Esophagus (tissue), 2 donors: ENCODE data around the gene CNP. TPM values are rescaled to one million over a fixed set of nuclear protein-coding genes. Genes with fewer than 3 reads are reported as not detected.

ENCODE experiments used
- H3K27ac ChIP-seq, 2 donors: one replicate each; pipeline ENCODE4 v1.5.1; 2013; ENCODE audit warnings: low read depth in 2 of 2, mild to moderate bottlenecking in 2 of 2, inconsistent platforms in 1 of 2, low read length in 1 of 2, moderate library complexity in 1 of 2
- H3K27me3 ChIP-seq, 2 donors: one replicate each; pipeline ENCODE4 v1.6.1; 2013; ENCODE audit warnings: low read length in 2 of 2, control low read depth in 1 of 2, mild to moderate bottlenecking in 1 of 2; ENCODE audit not compliant: insufficient read depth in 2 of 2, control insufficient read depth in 1 of 2
- H3K36me3 ChIP-seq, 2 donors: one replicate each; pipeline ENCODE4 v1.6.1; 2013; ENCODE audit warnings: low read length in 1 of 2; ENCODE audit not compliant: control insufficient read depth in 2 of 2, insufficient read depth in 2 of 2
- H3K4me1 ChIP-seq, 2 donors: one replicate each; pipeline ENCODE4 v1.6.1; 2013; ENCODE audit warnings: low read length in 1 of 2; ENCODE audit not compliant: control insufficient read depth in 2 of 2, insufficient read depth in 2 of 2
- H3K4me3 ChIP-seq, 2 donors: one replicate each; pipeline ENCODE4 v1.5.1; 2013; ENCODE audit warnings: low read length in 2 of 2, mild to moderate bottlenecking in 2 of 2, low read depth in 1 of 2, moderate library complexity in 1 of 2
- H3K9me3 ChIP-seq, 2 donors: one replicate each; pipeline ENCODE4 v1.6.1; 2013; ENCODE audit warnings: mild to moderate bottlenecking in 2 of 2, low read depth in 1 of 2, low read length in 1 of 2, moderate library complexity in 1 of 2; ENCODE audit not compliant: control insufficient read depth in 2 of 2, insufficient read depth in 1 of 2
- WGBS, 2 donors: extraction: QIAGEN DNeasy Blood & Tissue Kit; methylation state at CpG; one replicate each; pipeline ENCODE4 v1.1.7; 2013; 5-methylcytosine and 5-hydroxymethylcytosine counted together
- polyA plus RNA-seq, 2 donors: library from polyadenylated mRNA; stranded (reverse); fragments of 200-250 nt; gene quantifications; one replicate each; pipeline ENCODE4 v1.2.3, GENCODE V29; 2013
- donor health status: healthy with polysubstance abuse.
- donor health status: Bipolar disorder and iron deficiency.

Gene CNP
- polyA plus RNA-seq, 2 donors = 45.2 to 49.1 TPM

DNA sequence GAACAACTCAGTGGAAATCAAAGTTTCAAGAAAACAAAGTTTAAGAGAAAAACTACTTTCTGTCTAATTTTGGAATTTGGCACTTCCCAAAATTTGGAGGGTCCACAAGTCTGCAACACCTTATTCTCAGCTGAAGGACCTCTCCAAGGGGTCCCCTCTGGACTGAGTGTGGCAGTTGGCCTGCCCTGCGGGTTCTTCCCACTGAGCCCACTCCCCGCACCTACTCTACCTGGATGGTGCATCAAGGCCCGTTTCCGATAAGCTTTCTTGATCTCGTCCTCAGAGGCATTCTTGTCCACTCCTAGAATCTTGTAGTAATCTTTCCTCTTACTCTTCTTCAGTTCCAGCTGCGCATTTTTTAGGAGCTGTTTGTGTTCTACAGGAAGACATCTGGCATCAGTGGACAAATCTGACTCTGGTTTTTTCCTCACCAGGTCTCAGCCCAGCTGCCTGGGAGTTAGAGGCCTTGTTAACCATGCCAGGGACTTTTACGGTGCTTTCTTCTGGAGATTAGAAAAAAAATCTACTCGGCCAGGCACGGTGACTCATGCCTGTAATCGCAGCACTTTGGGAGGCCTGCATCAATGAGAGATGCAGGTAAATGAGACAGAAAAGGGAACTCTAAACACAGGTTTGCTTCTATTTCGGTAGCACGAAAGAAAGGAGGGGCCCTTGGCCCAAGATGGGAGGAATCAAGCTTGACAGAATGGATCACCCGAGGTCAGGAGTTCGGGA is 15.6 kb downstream of the CNP start:
- Histone ChIP-seq H3K4me3 (no peak overlapping the region), H3K27me3 (no peaks in the 10 kb centered on the region), H3K27ac (peak overlapping the region; percentile 1 to 54), H3K36me3 (peaks cover 7 to 18% of the 10 kb centered on the region in 2 donors), H3K9me3 (no peaks in the 10 kb centered on the region), H3K4me1 (peaks cover 2 to 4% of the 10 kb centered on the region in 2 donors)
- WGBS, 2 donors = 55 to 67% methylated on average over 14 of the region's 14 CpGs

- 93 to 97% methylated on average over 8 of the region's 8 CpGs for WGBS, 2 donors
- Histone ChIP-seq H3K27ac (no peak overlapping the region), H3K36me3 (peaks cover 17 to 21% of the 10 kb centered on the region in 2 donors), H3K27me3 (no peaks in the 10 kb centered on the region), H3K9me3 (no peaks in the 10 kb centered on the region), H3K4me1 (no peaks in the 10 kb centered on the region), H3K4me3 (no peak overlapping the region)
These were observed 17.9 kb downstream of the CNP start for GRCh38 chr17:41984454-41984853.

DNA sequence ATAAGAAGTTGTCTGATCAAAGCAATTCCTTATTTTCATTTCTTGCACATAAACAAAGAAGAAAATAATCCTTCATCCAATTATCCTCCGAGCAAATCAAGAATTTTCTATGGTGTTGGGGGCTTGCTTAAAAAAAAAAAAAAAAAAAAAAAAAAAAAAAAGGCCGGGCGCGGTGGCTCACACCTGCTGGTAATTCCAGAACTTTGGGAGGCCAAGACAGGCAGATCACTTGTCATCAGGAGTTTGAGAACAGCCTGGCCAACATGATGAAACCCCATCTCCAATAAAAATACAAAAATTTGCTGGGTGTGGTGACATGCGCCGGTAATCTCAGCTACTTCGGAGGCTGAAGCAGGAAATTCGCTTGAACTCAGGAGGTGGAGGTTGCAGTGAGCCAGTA is 19.3 kb downstream of the CNP start:
- no peaks in the 10 kb centered on the region for H3K27me3 ChIP-seq
- no peak overlapping the region for H3K4me3 ChIP-seq
- H3K4me1 ChIP-seq = no peaks in the 10 kb centered on the region
- no peak overlapping the region for H3K27ac ChIP-seq
- WGBS, 2 donors = 91 to 96% methylated on average over 8 of the region's 8 CpGs
- H3K36me3 ChIP-seq = peaks cover 23 to 24% of the 10 kb centered on the region in 2 donors
- no peaks in the 10 kb centered on the region for H3K9me3 ChIP-seq

GRCh38 chr17:41986634-41987033 is 20.0 kb downstream of the CNP start:
- no peaks in the 10 kb centered on the region for H3K27me3 ChIP-seq
- 85 to 89% methylated on average over 1 of the region's 1 CpG for WGBS, 2 donors
- H3K36me3 ChIP-seq = peaks cover 19 to 24% of the 10 kb centered on the region in 2 donors
- H3K4me1 ChIP-seq = no peaks in the 10 kb centered on the region
- H3K4me3 ChIP-seq = no peak overlapping the region
- no peaks in the 10 kb centered on the region for H3K9me3 ChIP-seq
- H3K27ac ChIP-seq = no peak overlapping the region

DNA sequence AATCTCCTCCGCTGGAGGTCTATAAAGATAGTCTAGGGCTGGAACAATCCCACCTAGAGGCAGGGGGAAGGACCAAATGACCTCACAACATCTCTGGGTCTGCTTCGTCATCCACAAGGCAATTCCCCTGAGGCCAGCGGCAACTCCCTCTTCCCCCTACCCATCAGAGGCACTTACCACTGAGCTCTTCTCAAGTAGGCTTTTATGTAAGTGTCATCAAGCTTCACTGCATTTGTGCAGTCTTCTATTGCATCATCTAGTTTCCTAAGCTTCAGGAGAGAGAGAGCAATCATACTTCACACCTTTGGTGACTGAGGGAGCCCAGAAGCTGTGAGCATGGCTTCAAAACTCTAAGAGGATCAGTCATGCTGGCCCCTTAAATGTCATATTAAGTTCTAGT is 21.0 kb downstream of the CNP start:
- Histone ChIP-seq H3K27me3 (no peaks in the 10 kb centered on the region), H3K4me3 (no peak overlapping the region), H3K36me3 (peaks cover 21 to 24% of the 10 kb centered on the region in 2 donors), H3K27ac (no peak overlapping the region), H3K4me1 (no peaks in the 10 kb centered on the region), H3K9me3 (no peaks in the 10 kb centered on the region)
- WGBS, 2 donors = 77 to 82% methylated on average over 3 of the region's 3 CpGs

GRCh38 chr17:41988418-41988817 is 21.8 kb downstream of the CNP start:
- no peaks in the 10 kb centered on the region for H3K27me3 ChIP-seq
- H3K36me3 ChIP-seq = peaks cover 22 to 24% of the 10 kb centered on the region in 2 donors
- H3K9me3 ChIP-seq = no peaks in the 10 kb centered on the region
- WGBS, 2 donors = 93 to 94% methylated on average over 2 of the region's 2 CpGs
- H3K4me1 ChIP-seq = no peaks in the 10 kb centered on the region
- no peak overlapping the region for H3K27ac ChIP-seq
- no peak overlapping the region for H3K4me3 ChIP-seq

DNA sequence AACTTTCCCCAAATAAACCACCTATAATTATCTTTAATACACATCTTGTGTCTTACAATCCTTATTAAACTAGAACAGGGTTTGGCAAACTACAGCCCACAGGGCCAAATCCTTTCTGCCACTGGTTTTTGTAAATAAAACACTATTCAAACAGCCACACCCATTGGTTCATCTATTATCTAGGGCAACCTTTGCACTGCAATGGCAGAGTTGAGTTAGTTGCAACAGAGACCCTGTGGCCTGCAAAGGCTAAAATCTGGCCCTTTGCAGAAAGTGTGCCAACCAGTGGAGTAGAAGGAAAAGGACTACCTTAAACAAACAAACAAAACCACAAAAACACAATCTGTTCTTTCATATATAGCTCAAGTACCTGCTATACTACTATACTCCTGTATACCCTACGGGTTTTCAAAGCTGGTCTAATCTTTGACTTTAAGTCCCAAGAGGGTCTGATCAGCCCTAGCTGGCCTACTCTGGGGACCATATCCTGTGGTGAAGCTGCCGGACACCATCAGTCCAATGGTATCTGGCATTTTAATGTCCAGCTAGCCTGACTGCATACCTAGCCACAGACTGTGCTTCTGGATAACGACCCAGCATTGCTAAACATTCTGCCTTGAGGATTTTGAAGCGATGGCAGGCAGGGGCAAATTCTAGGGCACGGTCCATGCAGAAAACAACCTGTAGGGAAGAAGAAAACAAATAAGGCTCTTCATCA is 23.3 kb downstream of the CNP start:
- Histone ChIP-seq H3K36me3 (peaks cover 17 to 24% of the 10 kb centered on the region in 2 donors), H3K27me3 (no peaks in the 10 kb centered on the region), H3K27ac (no peak overlapping the region)

DNA sequence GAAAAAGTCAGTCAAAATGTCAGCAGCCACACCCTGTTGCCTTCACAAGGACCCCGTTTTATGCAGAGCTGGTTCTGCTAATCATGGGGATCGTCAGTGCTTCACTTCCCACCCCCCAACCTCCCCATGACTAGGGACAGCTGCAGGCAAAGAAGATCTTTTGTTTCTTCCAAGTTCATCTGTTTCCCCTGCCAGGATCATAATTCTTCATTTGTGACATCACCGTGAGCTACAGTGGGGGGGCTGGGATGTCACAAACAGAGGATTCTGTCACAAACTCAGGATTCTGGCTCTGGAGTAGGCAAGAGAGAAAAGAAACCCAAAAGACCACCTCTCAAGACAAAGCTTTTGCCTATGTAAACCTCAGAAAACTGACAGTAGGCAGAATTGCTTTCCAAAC is 26.0 kb downstream of the CNP start:
- H3K36me3 ChIP-seq = peaks cover 16 to 20% of the 10 kb centered on the region in 2 donors
- WGBS, 2 donors = 74 to 75% methylated on average over 3 of the region's 3 CpGs
- H3K27me3 ChIP-seq = no peaks in the 10 kb centered on the region
- H3K9me3 ChIP-seq = no peaks in the 10 kb centered on the region
- H3K27ac ChIP-seq = no peak overlapping the region
- no peak overlapping the region for H3K4me3 ChIP-seq
- H3K4me1 ChIP-seq = no peaks in the 10 kb centered on the region

More for the DNA sequence above, 23.3 kb downstream of the CNP start:
- H3K9me3 ChIP-seq = no peaks in the 10 kb centered on the region
- WGBS, 2 donors = 76 to 88% methylated on average over 5 of the region's 5 CpGs
- H3K4me1 ChIP-seq = no peaks in the 10 kb centered on the region
- no peak overlapping the region for H3K4me3 ChIP-seq

DNA sequence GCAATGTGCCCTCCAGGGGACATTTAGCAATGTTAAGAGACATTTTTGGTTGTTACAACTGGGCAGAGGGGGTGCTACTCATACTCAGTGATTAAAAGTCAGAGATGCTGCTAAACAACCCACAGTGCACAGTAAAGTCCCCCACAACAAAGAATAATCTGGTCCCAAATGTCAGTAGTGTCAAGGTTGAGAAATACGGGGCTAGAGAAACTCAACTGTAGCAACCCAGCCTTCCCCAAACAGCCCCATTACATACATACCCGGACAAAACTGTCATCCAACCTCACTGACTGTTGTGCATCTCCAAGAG is 30.2 kb downstream of the CNP start:
- 94 to 98% methylated on average over 2 of the region's 2 CpGs for WGBS, 2 donors
- H3K9me3 ChIP-seq = no peaks in the 10 kb centered on the region
- peaks cover 3 to 24% of the 10 kb centered on the region in 2 donors for H3K36me3 ChIP-seq
- no peak overlapping the region for H3K4me3 ChIP-seq
- H3K27me3 ChIP-seq = no peaks in the 10 kb centered on the region
- no peak overlapping the region for H3K27ac ChIP-seq
- no peaks in the 10 kb centered on the region for H3K4me1 ChIP-seq

DNA sequence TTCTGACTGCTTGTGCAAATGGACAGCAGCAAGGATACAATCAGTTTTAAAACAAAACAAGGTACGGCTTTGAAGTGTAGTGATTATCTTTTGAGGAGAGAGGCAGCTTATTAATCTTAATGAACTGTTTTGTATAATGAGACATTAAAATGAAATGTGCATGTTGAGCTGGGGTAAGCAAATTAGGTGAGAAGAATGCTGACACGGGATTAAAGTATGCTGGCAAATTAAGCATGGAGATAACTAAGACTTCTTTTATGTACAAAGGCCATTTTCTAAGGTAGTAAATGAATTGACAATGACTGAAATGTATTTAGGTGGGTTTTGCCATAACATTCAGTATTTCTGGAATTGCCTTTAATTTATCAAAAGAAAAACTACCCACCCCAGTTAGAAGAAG is 31.9 kb downstream of the CNP start:
- H3K9me3 ChIP-seq = no peaks in the 10 kb centered on the region
- WGBS, 2 donors = 37 to 40% methylated on average over 2 of the region's 2 CpGs
- no peaks in the 10 kb centered on the region for H3K27me3 ChIP-seq
- no peak overlapping the region for H3K4me3 ChIP-seq
- H3K4me1 ChIP-seq = peaks cover 0 to 4% of the 10 kb centered on the region in 2 donors
- peaks cover 3 to 23% of the 10 kb centered on the region in 2 donors for H3K36me3 ChIP-seq
- H3K27ac ChIP-seq = no peak overlapping the region
